ENCODE measurements around the gene POLR2C. TPM values are rescaled to one million over a fixed set of nuclear protein-coding genes. Genes with fewer than 3 reads are reported as not detected.

Gene POLR2C
- total RNA-seq, 1 donor from 2014 or later = 58.0 TPM

DNA sequence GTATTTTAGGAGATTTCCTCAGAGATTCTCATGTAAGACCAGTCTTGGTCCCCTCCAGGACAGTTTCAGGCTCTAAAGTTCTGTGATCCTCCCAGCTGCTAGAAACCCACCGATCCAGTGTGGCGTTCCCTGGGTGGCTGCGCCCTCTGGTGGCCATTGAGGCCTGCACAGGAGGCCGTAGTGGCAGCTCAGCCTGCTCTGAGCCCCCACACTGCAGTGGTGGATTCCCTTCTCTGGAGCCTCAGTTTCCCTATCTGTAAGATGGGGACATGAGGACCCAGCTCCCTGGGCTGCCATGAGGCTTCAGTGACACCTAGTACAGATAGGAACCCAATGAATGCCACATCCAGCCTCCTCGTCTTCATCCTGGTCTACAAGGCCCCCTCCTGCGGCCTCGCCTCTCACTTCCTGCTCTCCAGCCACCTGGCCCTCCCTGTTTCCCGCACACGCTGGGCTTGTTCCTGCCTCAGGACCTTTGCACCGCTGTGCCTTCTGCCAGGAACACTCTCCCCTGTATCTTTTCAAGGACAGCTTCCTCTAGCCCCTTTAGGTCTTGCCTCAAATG lies 57.4 kb downstream of the POLR2C start:
- H3K4me3 ChIP-seq (ENCODE audit: insufficient read depth, low read depth, low read length) = no peak overlapping the region
- no peak for DNase-seq (ENCODE audit: low read depth)
- H3K27me3 ChIP-seq (ENCODE audit: insufficient read depth, low read length) = no peaks in the 10 kb centered on the region
- no peak overlapping the region for H2AFZ ChIP-seq (ENCODE audit: low read depth, low read length)
- Mint-ChIP-seq H3K9me3 (ENCODE audit: unreplicated experiment) (no peaks in the 10 kb centered on the region), H3K36me3 (ENCODE audit: low read depth, unreplicated experiment) (peaks cover 20% of the 10 kb centered on the region), H3K27ac (ENCODE audit: unreplicated experiment) (no peak overlapping the region), H3K4me3 (ENCODE audit: unreplicated experiment) (no peak overlapping the region), H3K27me3 (ENCODE audit: low read depth, unreplicated experiment) (peaks cover 17% of the 10 kb centered on the region), H3K4me1 (ENCODE audit: low read depth, unreplicated experiment) (peaks cover 2% of the 10 kb centered on the region)
- no peaks in the 10 kb centered on the region for H3K4me1 ChIP-seq (ENCODE audit: insufficient read depth, low read length)
- no peaks in the 10 kb centered on the region for H3K9me3 ChIP-seq (ENCODE audit: insufficient read depth, low read depth, low read length)
- H3K9ac ChIP-seq (ENCODE audit: low read length) = no peak overlapping the region
- peaks cover 5% of the 10 kb centered on the region for H4K20me1 ChIP-seq (ENCODE audit: insufficient read depth, low read length)
- no peaks in the 10 kb centered on the region for H3K36me3 ChIP-seq (ENCODE audit: insufficient read depth, low read length)
- FAIRE-seq = no peak
- H3K27ac ChIP-seq (ENCODE audit: low read depth, low read length) = no peak overlapping the region
- no peak overlapping the region for H3K4me2 ChIP-seq (ENCODE audit: low read length)
- no peaks in the 10 kb centered on the region for H3K79me2 ChIP-seq (ENCODE audit: insufficient read depth, low read length)
- TF ChIP-seq, protein P1, sequence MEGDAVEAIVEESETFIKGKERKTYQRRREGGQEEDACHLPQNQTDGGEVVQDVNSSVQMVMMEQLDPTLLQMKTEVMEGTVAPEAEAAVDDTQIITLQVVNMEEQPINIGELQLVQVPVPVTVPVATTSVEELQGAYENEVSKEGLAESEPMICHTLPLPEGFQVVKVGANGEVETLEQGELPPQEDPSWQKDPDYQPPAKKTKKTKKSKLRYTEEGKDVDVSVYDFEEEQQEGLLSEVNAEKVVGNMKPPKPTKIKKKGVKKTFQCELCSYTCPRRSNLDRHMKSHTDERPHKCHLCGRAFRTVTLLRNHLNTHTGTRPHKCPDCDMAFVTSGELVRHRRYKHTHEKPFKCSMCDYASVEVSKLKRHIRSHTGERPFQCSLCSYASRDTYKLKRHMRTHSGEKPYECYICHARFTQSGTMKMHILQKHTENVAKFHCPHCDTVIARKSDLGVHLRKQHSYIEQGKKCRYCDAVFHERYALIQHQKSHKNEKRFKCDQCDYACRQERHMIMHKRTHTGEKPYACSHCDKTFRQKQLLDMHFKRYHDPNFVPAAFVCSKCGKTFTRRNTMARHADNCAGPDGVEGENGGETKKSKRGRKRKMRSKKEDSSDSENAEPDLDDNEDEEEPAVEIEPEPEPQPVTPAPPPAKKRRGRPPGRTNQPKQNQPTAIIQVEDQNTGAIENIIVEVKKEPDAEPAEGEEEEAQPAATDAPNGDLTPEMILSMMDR (IDR thresholded peaks at IDR 0.05; ENCODE audit: insufficient read depth, low read depth, low read length) = peak; percentile 94
- TF ChIP-seq EZH2 (IDR thresholded peaks at IDR 0.05; ENCODE audit: insufficient read depth, low read length) = no peak

Other genes with a start within 250 kb of the POLR2C start
- 70.9 and 71.1 TPM in 2 replicates for gene ARL2BP, start 217.4 kb upstream of the POLR2C start, total RNA-seq
- gene PLLP, start 178.0 kb upstream of the POLR2C start, total RNA-seq = 0.14 and 0.93 TPM in 2 replicates
- gene CCL22, start 103.9 kb upstream of the POLR2C start, total RNA-seq = not detected in 2 replicates
- gene CX3CL1, start 90.2 kb upstream of the POLR2C start, total RNA-seq = 9.6 and 12.1 TPM in 2 replicates
- gene CCL17, start 57.9 kb upstream of the POLR2C start, total RNA-seq = not detected in 2 replicates
- 68.9 and 72.0 TPM in 2 replicates for gene CIAPIN1, start 15.3 kb upstream of the POLR2C start, total RNA-seq
- gene COQ9, start 15.2 kb upstream of the POLR2C start, total RNA-seq = 29.1 TPM in 2 replicates
- 25.5 and 28.4 TPM in 2 replicates for gene DOK4, start 23.8 kb downstream of the POLR2C start, total RNA-seq
- 7.8 and 8.8 TPM in 2 replicates for gene CCDC102A, start 73.9 kb downstream of the POLR2C start, total RNA-seq
- 0.09 and 0.12 TPM in 2 replicates for gene ADGRG5, start 80.0 kb downstream of the POLR2C start, total RNA-seq
- 13.6 and 13.9 TPM in 2 replicates for gene ADGRG1, start 166.0 kb downstream of the POLR2C start, total RNA-seq
- not detected in 2 replicates for gene ADGRG3, start 205.6 kb downstream of the POLR2C start, total RNA-seq
- gene DRC7, start 232.1 kb downstream of the POLR2C start, total RNA-seq = not detected in 2 replicates